WERI-Rb-1 (cell line): Measurements from ENCODE around the gene SF3A1.

Source experiments
- DNase-seq: peaks from one replicate; pipeline ENCODE4 v3.0.0-alpha.2; 2020
- H3K27ac ChIP-seq: fragments of 250-450 bp; sonication (Bioruptor Pico); 2 replicates; pipeline ENCODE4 v1.5.1; 2020; ENCODE audit warnings: mild to moderate bottlenecking, moderate library complexity
- H3K27me3 ChIP-seq: fragments of 250-450 bp; sonication (Bioruptor Pico); 2 replicates; pipeline ENCODE4 v1.5.1; 2021; ENCODE audit warnings: mild to moderate bottlenecking, low read depth, moderate library complexity; ENCODE audit not compliant: insufficient read depth, severe bottlenecking
- H3K36me3 ChIP-seq: fragments of 250-450 bp; sonication (Bioruptor Pico); 2 replicates; pipeline ENCODE4 v1.5.1; 2020; ENCODE audit warnings: mild to moderate bottlenecking, moderate library complexity
- H3K4me3 ChIP-seq: 2 replicates; pipeline ENCODE4 v1.5.1; 2011; ENCODE audit warnings: low read depth, mild to moderate bottlenecking, control low read depth, low read length
- H3K9me3 ChIP-seq: fragments of 250-450 bp; sonication (Bioruptor Pico); 2 replicates; pipeline ENCODE4 v1.5.1; 2021; ENCODE audit warnings: mild to moderate bottlenecking, moderate library complexity; ENCODE audit not compliant: severe bottlenecking
- TF ChIP-seq, protein P1 (sequence below): IDR thresholded peaks from 2 replicates; pipeline ENCODE4 v1.5.1; 2011; ENCODE audit warnings: low read depth, mild to moderate bottlenecking, control low read depth, inconsistent platforms, low read length

The SF3A1 gene

GRCh38 chr22:30294830-30295229 lies 61.9 kb downstream of the SF3A1 start:
- H3K27me3 ChIP-seq, result no peaks in the 10 kb centered on the region
- no peak overlapping the region for H3K27ac ChIP-seq
- H3K9me3 ChIP-seq, result no peaks in the 10 kb centered on the region
- peaks cover 36% of the 10 kb centered on the region for H3K36me3 ChIP-seq
- TF ChIP-seq, protein P1, sequence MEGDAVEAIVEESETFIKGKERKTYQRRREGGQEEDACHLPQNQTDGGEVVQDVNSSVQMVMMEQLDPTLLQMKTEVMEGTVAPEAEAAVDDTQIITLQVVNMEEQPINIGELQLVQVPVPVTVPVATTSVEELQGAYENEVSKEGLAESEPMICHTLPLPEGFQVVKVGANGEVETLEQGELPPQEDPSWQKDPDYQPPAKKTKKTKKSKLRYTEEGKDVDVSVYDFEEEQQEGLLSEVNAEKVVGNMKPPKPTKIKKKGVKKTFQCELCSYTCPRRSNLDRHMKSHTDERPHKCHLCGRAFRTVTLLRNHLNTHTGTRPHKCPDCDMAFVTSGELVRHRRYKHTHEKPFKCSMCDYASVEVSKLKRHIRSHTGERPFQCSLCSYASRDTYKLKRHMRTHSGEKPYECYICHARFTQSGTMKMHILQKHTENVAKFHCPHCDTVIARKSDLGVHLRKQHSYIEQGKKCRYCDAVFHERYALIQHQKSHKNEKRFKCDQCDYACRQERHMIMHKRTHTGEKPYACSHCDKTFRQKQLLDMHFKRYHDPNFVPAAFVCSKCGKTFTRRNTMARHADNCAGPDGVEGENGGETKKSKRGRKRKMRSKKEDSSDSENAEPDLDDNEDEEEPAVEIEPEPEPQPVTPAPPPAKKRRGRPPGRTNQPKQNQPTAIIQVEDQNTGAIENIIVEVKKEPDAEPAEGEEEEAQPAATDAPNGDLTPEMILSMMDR, result no peak
- no peak for DNase-seq
- no peak overlapping the region for H3K4me3 ChIP-seq

GRCh38 chr22:30294066-30294465 lies 62.6 kb downstream of the SF3A1 start:
- peak overlapping the region; percentile 37; the same call in 1 of the 2 replicates for H3K27ac ChIP-seq
- TF ChIP-seq, protein P1, result no peak
- DNase-seq, result peak; percentile 63
- H3K36me3 ChIP-seq, result peaks cover 36% of the 10 kb centered on the region
- no peak overlapping the region for H3K4me3 ChIP-seq
- no peaks in the 10 kb centered on the region for H3K9me3 ChIP-seq
- H3K27me3 ChIP-seq, result no peaks in the 10 kb centered on the region

DNA sequence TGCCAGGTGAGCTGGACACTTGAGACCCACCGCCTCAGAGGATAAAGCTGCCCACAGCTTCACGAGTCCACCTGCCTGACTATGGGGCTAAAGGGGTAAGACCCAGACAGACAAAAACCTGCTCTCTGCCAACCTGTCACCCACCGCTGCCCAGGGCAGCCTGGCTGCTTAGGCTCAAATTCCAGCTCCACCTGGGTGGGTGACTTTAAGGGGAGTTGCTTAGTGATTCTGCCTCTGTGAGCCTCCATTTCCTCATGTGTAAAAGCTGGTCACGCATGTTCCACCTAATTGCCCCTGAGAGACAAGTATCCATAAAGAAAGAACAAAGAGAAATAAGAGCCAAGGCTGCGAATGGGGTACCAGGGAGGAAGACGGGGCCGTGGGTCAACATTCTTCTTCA lies 63.7 kb downstream of the SF3A1 start:
- H3K27ac ChIP-seq, result no peak overlapping the region
- no peaks in the 10 kb centered on the region for H3K9me3 ChIP-seq
- TF ChIP-seq, protein P1, result no peak
- DNase-seq, result no peak
- no peaks in the 10 kb centered on the region for H3K27me3 ChIP-seq
- peaks cover 34% of the 10 kb centered on the region for H3K36me3 ChIP-seq
- no peak overlapping the region for H3K4me3 ChIP-seq

- Histone ChIP-seq H3K27me3 (no peaks in the 10 kb centered on the region), H3K9me3 (no peaks in the 10 kb centered on the region), H3K36me3 (peaks cover 29% of the 10 kb centered on the region), H3K4me3 (no peak overlapping the region), H3K27ac (no peak overlapping the region)
- no peak for DNase-seq
- TF ChIP-seq, protein P1, result no peak
Observed at GRCh38 chr22:30292069-30292970, 64.4 kb downstream of the SF3A1 start.

DNA sequence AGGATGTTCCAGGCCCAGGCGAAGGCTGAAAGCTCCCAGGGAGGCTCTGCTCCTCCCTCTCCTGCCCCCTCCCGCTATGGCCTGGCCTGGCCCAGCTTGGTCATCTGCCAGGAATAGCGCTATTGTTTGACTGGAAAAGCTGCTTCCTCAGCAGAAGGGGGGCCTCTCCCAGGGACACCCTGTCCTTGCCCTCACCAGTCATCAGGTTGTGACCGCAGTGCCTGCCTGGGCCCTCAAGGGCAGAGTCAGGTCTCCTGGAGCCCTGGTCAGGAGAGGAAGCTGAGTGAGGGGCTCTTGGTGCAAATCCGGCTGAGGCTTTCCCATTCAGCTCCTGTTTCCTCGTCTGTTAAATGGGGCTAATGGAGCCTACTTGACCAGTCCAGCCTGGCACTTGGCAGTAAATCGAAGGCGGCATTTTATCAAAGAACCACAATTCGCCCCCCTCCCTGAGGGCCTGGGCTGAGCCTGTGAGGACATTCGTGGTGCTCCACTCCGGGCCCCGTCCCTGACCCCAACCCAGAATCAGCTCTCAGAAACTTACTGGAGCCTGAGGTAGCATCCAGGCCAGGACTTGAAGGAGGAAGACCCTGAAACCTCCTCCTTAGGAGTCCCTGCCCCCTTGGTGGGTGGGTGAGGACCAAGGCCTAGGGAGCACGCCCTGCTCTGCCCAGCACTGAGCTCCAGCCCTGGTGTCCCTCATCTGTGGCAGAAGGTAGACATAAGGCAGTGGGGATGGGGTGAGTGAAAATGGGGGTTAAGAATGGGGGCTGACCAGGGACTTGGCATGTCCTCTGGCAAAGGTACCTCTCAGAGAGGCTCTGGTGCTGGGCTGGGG lies 65.4 kb downstream of the SF3A1 start:
- TF ChIP-seq, protein P1, result no peak
- Histone ChIP-seq H3K27ac (peak overlapping the region; percentile 12), H3K9me3 (no peaks in the 10 kb centered on the region), H3K36me3 (peaks cover 26% of the 10 kb centered on the region), H3K27me3 (no peaks in the 10 kb centered on the region), H3K4me3 (no peak overlapping the region)
- peak; percentile 47 for DNase-seq
